GM21423 (cell line): ENCODE measurements around the gene FKBP1B.
"Not testable (repeated sequence)": the region's sequence is repeated elsewhere in the genome, so short reads cannot be mapped to it uniquely, and the experiment has no call there.

ENCODE experiments used
- ATAC-seq: cut with Tn5 transposase; IDR thresholded peaks from one replicate; pipeline ENCODE4 v1.9.1; 2021; ENCODE audit warnings: mild to moderate bottlenecking, moderate library complexity; ENCODE audit not compliant: unreplicated experiment

The FKBP1B gene

GRCh38 chr2:24022324-24022974 lies 27.1 kb upstream of the FKBP1B start:
- ATAC-seq = no peak

- ATAC-seq = no peak
Measured at GRCh38 chr2:24022975-24023575, 26.5 kb upstream of the FKBP1B start.

GRCh38 chr2:24024018-24024417 lies 25.5 kb upstream of the FKBP1B start:
- no peak for ATAC-seq

GRCh38 chr2:24024996-24025663 lies 24.4 kb upstream of the FKBP1B start:
- ATAC-seq = no peak

- no peak for ATAC-seq
Measured at GRCh38 chr2:24026233-24026632, 23.3 kb upstream of the FKBP1B start.

GRCh38 chr2:24038786-24039499 lies 10.6 kb upstream of the FKBP1B start:
- ATAC-seq = no peak

- ATAC-seq = no peak
Measured at GRCh38 chr2:24040511-24040910, 9.0 kb upstream of the FKBP1B start.

- not testable (repeated sequence) for ATAC-seq
Measured at GRCh38 chr2:24043133-24043532, 6.4 kb upstream of the FKBP1B start.

GRCh38 chr2:24045511-24046508 lies 3.7 kb upstream of the FKBP1B start:
- ATAC-seq = no peak

GRCh38 chr2:24046599-24046929 lies 3.0 kb upstream of the FKBP1B start:
- no peak for ATAC-seq

GRCh38 chr2:24046930-24047702 lies 2.4 kb upstream of the FKBP1B start, which contains the start of gene WDCP:
TSS of gene WDCP (minus strand) at chr2:24047391. CDS start at chr2:24039494, 7,897 bp downstream.
- ATAC-seq = peak; percentile 100

- no peak for ATAC-seq
Measured at GRCh38 chr2:24047703-24048033, 1.9 kb upstream of the FKBP1B start.

GRCh38 chr2:24048769-24049484 lies 614 bp upstream of the FKBP1B start:
- no peak for ATAC-seq

GRCh38 chr2:24050041-24050979 lies 769 bp downstream of the FKBP1B start:
- no peak for ATAC-seq

- no peak for ATAC-seq
Measured at GRCh38 chr2:24051833-24052232, 2.3 kb downstream of the FKBP1B start.

GRCh38 chr2:24052951-24053350 lies 3.4 kb downstream of the FKBP1B start:
- no peak for ATAC-seq

- ATAC-seq = no peak
Measured at GRCh38 chr2:24054366-24055010, 4.9 kb downstream of the FKBP1B start.

GRCh38 chr2:24055750-24056149 lies 6.2 kb downstream of the FKBP1B start:
- ATAC-seq = no peak
